ENCODE results near the gene CDH23.

CDH23 gene

GRCh38 chr10:71466330-71466729 is 69.6 kb downstream of the CDH23 start:
- no peak for DNase-seq (ENCODE audit: low read depth)
- TF ChIP-seq CTCF (IDR thresholded peaks at IDR 0.05; ENCODE audit: control insufficient read depth, insufficient read depth, low read depth, low read length, missing control alignments), result no peak
- H3K4me3 ChIP-seq (ENCODE audit: control insufficient read depth, low read depth, low read length), result no peak overlapping the region

- no peak overlapping the region for H3K4me3 ChIP-seq (ENCODE audit: control insufficient read depth, low read depth, low read length)
- TF ChIP-seq CTCF (IDR thresholded peaks at IDR 0.05; ENCODE audit: control insufficient read depth, insufficient read depth, low read depth, low read length, missing control alignments), result no peak
- DNase-seq (ENCODE audit: low read depth), result no peak
These were observed 70.4 kb downstream of the CDH23 start for GRCh38 chr10:71467161-71467560.

GRCh38 chr10:71467569-71468362 is 71.0 kb downstream of the CDH23 start:
- no peak overlapping the region for H3K4me3 ChIP-seq (ENCODE audit: control insufficient read depth, low read depth, low read length)
- no peak for DNase-seq (ENCODE audit: low read depth)
- no peak for TF ChIP-seq CTCF (IDR thresholded peaks at IDR 0.05; ENCODE audit: control insufficient read depth, insufficient read depth, low read depth, low read length, missing control alignments)

- no peak for TF ChIP-seq CTCF (IDR thresholded peaks at IDR 0.05; ENCODE audit: control insufficient read depth, insufficient read depth, low read depth, low read length, missing control alignments)
- no peak overlapping the region for H3K4me3 ChIP-seq (ENCODE audit: control insufficient read depth, low read depth, low read length)
- no peak for DNase-seq (ENCODE audit: low read depth)
These were observed 71.8 kb downstream of the CDH23 start for GRCh38 chr10:71468363-71469094.

GRCh38 chr10:71471006-71471405 is 74.3 kb downstream of the CDH23 start:
- no peak for TF ChIP-seq CTCF (IDR thresholded peaks at IDR 0.05; ENCODE audit: control insufficient read depth, insufficient read depth, low read depth, low read length, missing control alignments)
- no peak overlapping the region for H3K4me3 ChIP-seq (ENCODE audit: control insufficient read depth, low read depth, low read length)
- DNase-seq (ENCODE audit: low read depth), result no peak

- DNase-seq (ENCODE audit: low read depth), result no peak
- H3K4me3 ChIP-seq (ENCODE audit: control insufficient read depth, low read depth, low read length), result no peak overlapping the region
- no peak for TF ChIP-seq CTCF (IDR thresholded peaks at IDR 0.05; ENCODE audit: control insufficient read depth, insufficient read depth, low read depth, low read length, missing control alignments)
These were observed 75.2 kb downstream of the CDH23 start for GRCh38 chr10:71471957-71472365.
